Stimulated activated CD8-positive, alpha-beta memory T cell treated with anti-CD3 and anti-CD28 coated beads, Interleukin-4, amount 100 ng/mL, for 1 hour (primary cell): ENCODE data around the gene TSC22D1.
"Not testable (repeated sequence)": the region's sequence is repeated elsewhere in the genome, so short reads cannot be mapped to it uniquely, and the experiment has no call there.

Source experiments
- DNase-seq, 2 donors: peaks; one replicate each; pipeline ENCODE4 v3.0.0-alpha.2; 2020; ENCODE audit warnings: low read depth in 2 of 2, low spot score in 1 of 2

Gene TSC22D1

DNA sequence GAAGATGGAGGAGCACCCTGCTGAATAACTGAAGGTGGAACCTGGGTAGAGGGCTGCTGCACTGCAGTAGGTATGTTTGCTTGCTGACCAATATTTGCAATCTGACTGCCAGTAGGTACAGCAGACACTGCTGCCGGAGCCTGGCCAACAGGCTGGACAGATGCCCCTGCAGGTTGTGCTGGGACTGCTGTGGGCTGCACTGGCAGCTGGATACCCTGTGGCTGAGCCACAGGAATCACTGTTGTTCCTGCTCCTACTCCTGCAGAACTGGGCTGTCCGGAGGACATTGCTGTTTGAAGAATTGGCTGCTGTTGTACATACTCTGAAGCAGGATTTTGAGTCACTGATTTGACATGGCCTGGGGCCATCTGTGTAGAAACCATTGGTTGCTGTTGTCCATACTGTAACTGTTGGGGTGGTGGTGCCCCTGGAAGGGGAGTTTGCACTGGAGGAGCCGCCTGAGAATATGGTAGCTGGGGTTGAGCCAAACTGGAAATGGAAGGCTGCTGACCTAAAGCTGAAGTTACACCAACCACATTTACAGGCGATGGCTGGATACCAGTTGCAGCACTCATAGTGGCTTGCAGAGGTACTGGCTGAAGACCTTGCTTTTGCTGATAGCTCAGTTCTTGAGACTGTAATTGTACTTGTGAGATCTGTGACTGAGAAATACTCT is 2.2 kb downstream of the TSC22D1 start:
- DNase-seq: no peak

DNA sequence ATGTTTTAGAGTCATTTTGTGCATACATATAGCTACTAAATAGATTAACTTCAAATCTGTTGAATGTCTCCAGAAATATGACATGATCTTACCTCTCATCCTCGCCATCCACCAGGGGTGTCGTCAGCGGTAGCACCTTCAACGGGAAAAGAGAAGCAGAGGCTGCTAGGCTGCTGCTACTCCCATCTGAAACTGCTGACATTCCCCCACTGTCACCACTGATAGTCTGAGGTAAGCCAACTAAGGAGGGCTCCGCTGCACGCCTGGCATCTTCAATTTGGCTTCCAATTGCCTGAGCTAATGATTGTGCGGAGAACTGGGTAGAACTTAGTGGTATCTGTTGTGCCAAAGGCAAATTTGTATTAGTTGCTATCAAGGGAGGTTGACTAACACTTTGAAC is 3.1 kb downstream of the TSC22D1 start:
- DNase-seq: no peak

DNA sequence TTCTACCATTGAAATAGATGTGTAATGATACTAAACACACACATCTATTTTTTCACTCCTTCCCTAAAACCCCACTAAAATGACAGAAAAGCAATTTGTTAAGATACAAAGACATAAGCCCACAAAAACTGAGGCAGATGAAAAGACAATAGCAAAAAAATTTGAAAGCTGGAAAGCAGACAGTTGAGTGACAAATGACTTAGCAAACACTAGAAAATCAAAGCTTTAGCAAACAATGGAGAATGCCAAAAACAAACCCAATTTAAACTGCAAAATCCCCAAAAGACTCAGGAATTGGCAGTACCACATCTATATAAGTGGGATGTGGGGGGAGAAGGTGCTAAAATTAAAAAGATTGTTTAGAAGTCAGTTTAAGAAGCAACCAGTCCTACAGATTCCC is 9.5 kb downstream of the TSC22D1 start:
- no peak for DNase-seq

DNA sequence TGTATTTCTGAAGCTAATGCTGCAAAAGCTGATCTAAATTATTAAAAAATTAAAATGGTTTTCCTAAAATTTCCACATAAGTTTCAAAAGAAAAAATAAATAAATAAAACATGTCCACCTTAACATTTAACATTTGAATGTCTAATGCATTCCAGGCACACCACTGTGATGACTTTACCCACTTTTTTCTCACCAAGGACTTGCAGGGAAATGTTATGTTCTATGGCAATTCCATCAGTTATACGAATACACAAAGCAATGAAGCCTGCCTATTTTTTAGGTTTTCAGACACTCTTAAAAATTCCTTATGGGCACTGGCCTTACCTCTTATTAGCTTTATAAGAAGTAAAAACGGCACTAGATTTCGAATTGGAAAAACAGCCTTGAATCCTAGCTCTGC is 10.2 kb downstream of the TSC22D1 start:
- DNase-seq: no peak

DNA sequence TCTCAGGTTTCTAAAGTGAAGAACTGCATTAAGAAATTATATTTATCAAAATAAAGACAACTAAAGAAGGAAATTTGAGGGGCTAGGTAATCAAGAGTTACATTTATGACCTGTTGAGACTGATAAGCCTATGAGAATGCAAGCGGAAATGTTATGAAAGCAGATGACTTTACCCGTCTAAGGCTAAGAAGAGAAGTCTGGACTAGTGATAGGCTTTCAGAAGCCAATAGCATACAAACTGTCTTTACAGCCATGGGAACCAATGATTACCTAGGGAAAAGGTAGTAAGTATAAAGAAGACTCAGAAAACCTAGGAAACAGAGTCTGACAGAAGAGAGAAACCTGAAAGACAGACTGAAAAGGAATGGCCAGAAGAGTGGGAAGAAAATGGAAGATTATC is 11.2 kb downstream of the TSC22D1 start:
- no peak for DNase-seq

DNA sequence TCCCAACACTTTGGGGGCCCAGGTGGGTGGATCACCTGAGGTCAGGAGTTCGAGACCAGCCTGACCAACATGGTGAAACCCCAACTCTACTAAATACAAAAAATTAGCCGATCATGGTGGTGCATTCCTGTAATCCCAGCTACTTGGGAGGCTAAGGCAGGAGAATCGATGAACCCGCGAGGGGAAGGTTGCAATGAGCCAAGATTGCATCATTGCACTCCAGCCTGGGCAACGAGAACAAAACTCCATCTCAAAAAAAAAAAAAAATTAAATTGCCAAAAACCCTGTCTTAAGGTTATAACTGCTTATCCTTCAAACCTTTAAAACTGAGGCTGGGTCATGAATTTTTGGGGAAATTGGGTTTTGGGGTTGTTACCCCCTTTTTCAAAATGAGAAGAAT is 13.3 kb downstream of the TSC22D1 start:
- not testable (repeated sequence) for DNase-seq

DNA sequence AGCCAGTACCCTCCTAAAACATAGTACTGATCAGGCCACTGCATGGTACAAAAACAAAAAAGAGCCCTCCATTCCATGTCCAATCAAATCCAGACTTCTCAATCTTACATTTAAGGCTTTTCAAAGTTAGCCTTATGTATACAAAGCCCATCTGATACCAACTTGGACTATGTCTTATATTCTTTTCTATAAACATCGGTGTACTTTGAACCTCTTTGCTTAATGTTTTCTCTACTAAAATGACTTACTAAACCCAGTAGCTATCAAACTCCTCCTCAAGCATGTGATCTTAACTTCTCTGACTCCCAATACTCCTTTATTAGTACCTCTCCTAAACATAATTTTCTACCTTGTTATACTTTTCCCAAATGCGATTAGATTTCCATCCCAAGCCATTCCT is 14.8 kb downstream of the TSC22D1 start:
- no peak for DNase-seq

DNA sequence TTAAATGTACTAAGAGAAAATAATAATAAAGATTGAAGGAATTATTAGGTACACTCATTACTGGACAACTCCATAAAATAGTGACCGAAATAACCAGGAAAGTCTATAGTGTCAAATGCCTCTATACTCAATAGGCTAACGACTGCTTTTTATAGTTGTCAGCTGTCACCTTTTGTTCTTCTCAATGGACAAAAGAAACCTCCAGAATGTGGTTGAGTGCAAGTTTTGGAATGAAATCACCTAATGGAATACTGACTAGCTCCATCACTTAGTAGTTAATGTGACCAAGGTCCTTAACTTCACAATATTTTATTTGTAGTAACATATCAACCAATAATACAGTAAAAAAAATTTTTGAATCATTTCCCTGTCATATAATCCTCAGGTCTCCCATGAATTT is 18.1 kb downstream of the TSC22D1 start:
- DNase-seq: no peak

DNA sequence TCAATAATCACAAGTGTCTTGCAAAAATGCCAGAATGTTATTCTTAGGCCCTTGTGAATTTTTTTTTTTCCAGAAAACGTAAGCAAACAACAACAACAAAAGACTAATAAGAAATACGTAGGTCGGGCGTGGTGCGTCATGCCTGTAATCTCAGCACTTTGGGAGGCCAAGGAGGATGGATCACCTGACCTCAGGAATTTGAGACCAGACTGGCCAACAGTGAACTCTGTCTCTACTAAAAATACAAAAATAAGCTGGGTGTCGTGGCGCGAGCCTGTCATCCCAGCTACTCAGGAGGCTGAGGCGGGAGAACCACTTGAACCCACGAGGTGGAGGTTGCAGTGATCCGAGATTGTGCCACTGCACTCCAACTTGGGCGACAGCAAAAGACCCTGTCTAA is 20.9 kb downstream of the TSC22D1 start:
- DNase-seq: no peak

DNA sequence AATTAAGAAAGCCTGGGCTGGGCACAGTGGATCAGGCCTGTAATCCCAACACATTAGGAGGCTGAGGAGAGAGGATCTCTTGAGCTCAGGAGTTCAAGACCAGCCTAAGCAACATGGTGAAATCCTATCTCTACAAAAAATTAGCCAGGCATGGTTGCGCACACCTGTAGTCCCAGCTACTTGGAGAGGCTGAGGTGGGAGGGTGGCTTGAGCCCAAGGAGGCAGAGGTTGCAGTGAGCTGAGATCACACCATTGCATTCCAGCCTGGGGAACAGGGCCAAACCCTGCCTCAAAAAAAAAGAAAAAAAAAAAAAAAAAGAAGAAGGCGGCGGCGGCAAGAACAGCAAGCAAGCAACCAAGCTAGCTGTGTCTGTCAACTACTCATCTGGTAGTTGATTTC is 26.7 kb downstream of the TSC22D1 start:
- no peak for DNase-seq

DNA sequence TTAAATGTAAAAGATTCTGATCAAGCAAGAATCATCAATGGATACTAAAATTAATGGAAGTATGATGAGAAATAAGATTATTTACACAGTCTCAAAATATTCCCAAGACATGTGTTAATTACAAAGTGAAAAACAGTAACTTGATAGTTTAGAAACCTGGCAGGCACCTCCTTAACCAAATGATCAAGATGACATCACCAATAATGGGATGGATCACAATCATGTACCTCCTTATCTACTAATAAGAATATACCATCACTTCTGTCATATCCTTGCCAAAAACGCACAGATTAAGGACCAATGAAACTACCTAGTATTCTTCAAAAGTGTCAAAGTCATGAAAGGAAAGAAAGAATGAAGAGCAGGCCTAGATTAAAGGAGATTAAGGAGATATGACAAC is 30.0 kb downstream of the TSC22D1 start:
- DNase-seq: no peak

DNA sequence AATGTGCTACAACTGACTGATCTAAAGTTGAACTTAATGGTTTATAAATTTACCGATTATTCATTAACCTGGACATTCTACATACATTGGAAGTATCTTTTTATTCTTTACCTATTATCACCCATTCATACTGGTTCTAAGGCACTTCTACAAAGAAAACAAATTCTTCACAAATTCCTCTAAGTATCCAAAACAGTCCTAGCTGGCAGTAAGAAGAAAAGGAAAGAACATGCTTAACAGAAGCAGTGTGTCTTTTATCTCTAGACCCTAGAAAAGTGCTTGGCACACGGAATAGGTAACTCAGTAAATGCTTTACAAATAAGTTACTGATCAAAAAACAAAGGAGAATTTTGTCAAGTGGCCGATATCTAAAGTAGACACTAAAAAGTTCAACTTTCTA is 32.8 kb downstream of the TSC22D1 start:
- DNase-seq: no peak

DNA sequence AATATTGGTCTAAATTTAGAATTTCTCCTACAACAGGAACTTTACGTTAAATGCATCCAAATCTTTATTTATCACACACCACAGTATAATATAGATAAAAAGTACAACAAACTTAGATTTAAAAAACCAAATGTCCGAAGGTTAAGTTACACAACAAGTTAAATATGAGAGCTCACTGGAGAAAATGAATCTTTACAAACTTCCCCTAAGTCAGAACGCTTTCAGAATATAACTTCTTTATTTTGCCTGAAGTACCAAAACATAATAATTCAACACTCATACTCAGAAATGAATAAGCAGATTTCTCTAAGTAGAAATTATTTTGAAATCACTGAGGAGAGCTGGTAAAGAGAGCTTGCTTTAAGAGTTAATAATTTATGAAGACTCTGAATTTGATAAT is 33.8 kb downstream of the TSC22D1 start:
- DNase-seq: no peak

DNA sequence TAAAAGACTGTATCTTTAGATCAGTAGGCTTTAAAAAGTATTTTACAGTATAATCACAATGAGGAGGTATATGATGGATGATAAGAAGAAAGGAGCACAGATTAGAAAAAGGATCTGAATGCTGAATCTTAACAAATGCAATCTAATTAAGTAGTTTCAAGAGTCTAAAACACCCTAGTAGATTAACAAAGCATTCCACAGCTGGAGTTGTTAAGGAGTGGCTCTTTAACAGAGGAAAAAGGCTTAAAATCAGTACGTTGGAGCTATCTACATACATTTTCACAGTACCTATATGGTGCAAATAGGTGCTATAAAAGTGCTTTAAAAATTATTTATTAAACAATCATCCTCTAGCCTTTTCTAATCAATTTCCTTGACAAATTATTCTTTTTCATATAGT is 34.5 kb downstream of the TSC22D1 start:
- no peak for DNase-seq

DNA sequence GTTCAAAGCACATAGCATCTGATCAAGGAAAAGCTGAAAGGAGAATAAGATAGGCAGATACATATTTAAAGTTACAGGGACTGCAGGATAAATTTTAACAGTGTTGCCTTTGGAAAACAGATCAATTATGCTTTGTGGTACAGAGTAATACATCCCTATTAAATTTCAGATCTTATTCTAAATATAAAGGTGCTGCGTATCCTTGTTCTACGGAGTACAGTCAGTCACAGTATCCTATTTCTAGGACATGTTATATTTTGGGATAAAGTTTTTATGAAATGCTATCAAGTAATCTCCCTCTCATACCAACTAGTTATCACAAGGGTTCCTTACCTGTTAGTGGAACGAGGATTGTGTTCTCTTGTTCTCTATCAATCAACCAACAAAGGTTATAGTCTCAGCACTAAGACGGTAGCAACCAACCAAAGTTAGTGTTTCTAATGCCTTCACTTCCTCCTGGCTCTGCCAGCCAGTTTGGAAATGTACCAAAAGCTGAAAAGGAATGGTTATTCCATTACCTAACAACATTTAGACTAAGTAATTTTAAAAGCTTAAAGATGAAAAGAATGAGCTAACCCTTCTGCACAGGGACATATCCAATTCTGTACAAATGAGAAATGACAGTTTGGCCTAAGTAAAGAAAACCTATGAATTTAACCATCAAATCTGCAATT is 35.2 kb downstream of the TSC22D1 start:
- no peak for DNase-seq

DNA sequence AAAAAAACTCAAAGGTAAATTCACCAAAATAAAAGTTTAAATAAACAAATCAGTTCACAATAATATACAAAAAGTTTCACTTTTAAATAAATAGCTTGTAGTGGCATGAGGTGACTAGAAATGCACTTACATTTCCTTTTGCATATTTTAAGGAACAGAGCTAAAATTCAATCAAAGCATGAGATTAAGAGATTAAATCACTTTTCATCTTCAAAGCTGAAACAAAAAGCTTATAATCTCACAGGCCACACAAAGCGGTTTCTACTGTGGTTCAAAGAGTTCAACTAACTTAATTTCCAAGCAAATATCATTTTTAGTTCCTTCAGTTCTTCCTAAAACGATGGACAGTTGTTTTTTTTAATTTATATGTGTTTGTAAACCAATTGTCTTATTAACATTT is 38.9 kb downstream of the TSC22D1 start:
- DNase-seq: no peak

DNA sequence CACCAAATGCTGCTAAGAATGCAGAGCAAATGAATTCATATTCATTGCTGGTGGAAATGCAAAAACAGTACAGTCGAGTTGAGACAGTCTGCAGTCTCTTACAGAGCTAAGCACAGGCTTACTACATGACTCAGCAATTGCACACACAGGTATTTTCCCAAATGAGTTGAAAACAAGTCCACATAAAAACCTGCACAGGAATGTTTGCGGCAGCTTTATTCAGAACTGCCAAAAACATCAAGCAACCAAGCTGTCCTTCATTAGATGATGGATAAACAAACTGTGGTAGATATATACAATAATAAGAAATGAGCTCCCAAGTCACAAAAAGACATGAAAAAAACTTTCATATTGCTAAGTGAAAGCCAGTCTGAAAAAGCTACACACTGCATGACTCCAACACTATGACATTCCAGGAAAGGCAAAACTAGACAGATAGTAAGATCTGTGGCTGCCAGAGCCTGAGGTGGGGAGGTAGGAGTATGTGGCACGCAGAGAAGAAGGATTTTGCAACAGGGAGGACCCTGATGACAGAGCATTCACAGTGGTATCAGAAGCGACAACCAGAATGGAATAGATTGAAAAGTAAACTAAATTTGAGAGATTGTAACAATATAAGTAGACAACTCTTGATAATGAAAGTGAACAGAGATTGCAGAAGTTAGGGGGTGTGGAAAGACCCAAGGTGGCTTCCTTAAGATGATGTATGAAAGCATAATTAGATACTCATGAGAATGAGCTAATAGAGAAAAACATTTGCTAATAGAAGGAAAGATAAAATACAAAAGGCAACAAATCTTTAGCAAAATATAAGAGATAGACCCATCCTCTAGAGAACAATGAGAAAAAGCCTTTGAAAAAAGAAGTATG is 52.7 kb downstream of the TSC22D1 start:
- DNase-seq: no peak

DNA sequence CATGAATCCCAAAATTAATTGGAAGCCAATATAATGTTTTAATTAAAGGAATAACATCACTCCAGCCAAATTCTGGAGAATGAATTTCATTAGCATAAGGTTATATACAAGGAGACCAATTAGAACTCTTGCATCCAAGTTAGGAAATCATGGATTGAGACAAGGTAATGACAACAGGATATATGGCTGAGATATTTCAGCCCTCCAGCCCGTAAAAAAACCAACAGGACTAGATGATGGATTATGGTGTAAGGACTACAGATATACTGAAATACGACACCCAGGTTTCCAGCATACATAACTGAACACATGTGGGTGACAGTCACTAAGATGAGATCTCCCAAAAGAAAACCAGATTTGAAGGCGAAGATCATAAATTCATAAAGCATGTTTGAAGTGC is 56.5 kb downstream of the TSC22D1 start:
- DNase-seq: no peak

DNA sequence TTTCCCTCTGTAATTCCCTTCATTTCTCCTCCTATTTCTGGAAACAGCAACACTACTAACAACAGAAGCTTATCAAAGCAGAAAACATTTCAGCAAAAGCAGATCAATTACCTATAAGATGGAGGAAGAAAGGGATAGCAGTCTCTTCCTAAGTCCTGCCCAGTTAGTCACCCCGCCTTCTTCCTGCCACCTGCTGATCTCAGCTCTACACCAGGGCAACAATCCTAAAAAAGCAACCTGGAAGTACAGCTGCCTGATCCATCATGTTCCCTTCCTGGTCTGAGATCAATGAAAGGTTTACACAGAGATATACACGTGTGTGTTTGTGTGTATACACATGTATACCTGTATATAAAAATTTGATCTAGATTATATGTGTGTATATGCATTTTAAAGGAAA is 59.4 kb downstream of the TSC22D1 start:
- DNase-seq: no peak

DNA sequence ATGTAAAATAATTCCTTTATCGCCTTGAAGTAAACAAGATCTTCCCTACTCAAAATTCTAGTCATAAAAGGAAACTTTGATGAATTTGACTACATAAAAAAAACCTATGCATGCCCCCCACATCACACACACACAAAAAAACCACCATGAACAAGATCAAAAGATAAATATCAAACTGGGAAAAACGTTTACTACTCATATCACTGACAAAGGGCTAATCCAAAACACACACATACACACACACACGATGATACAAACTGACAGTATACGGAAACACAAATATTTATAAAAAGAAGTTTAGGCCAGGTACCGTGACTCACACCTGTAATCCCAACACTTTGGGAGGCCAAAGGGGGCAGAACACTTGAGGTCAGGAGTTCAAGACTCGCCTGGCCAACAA is 61.9 kb downstream of the TSC22D1 start:
- DNase-seq: no peak

DNA sequence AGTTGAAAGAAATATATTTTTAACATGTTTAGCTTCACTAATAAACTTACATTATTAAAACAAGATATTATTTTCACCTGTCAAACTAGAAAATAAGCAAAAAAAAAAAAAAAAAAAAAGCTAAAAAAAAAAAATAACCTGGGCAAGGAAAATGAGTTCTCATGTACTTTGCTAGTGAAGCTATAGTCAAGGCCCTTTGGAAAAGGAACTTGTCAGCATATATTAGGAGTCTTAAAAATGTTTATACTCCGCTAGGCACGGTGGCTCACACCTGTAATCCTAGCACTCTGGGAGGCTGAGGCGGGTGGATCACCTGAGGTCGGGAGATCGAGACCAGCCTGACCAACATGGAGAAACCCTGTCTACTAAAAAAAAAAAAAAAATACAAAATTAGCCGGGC is 66.3 kb downstream of the TSC22D1 start:
- not testable (repeated sequence) for DNase-seq

DNA sequence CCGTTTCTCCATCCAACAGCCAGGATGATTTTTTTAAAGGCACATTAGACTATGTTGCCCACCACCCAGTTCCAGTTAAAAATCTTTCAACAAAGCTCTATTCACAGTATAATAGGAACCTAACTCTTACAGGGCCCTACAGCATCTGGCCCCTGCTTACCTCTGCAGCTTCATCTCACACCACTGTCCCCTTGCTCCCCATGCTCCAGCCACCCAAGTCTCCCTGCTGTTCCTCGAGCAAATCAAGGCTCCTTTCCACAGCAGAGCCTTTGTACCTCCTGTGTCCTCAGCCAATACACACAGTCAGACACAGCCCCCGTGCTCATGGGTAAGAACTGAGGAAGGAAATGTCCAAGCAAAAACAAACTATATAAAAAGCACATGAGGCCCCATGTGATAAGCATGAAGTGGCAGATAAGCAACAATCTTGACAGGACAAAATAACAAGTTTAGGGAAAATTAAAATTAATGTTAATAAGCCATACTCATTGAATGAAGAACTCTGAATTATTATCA is 67.5 kb downstream of the TSC22D1 start:
- no peak for DNase-seq
